K562 (cell line): Measurements from ENCODE around the gene INSR. TPM values are rescaled to one million over a fixed set of nuclear protein-coding genes. Genes with fewer than 3 reads are reported as not detected.

ENCODE experiments used
- ATAC-seq: fragments of 200-7000 bp; cut with Tn5 transposase; 3 replicates; pipeline ENCODE4 v1.9.1; 2020; ENCODE audit warnings: moderate library complexity
- BruUV-seq: library from RNA; stranded (reverse); fragments of 400-500 nt; replicated peaks from 2 replicates; lab custom pipeline; 2021; lab: Mats Ljungman, UMichigan
- CTCF ChIA-PET: fragments of 300-600 bp; formaldehyde crosslinking; extraction: SDS; loops from one replicate; lab custom pipeline; 2021; ENCODE audit warnings: low intra/inter-chr PET ratio; lab: Yijun Ruan, JAX
- POLR2A ChIA-PET: fragments of 300-600, 350-650 bp; sonication (Branson Sonifier 250); formaldehyde crosslinking; extraction: SDS; loops from one replicate; lab custom pipeline; 2021; ENCODE audit warnings: antibody characterized with exemption, inconsistent platforms; lab: Yijun Ruan, JAX
- DNase-seq, 4 experiments: peaks; one replicate each; pipeline versions ENCODE4 v3.0.0 to v3.0.0-alpha.2; 2011 to 2018; ENCODE audit warnings: low spot score in 3 of 4, mixed read lengths in 3 of 4; ENCODE audit errors: extremely low read depth in 1 of 4
- FAIRE-seq: peaks from 2 replicates; lab custom pipeline; 2011; peaks lifted over from hg19 to GRCh38; lab: Jason Lieb, UNC
- H2AFZ ChIP-seq: 2 replicates; pipeline ENCODE4 v1.6.0; 2011; ENCODE audit warnings: low read depth, low read length, control low read depth, inconsistent platforms
- H3K27ac ChIP-seq: fragments of 200-600 bp; 3 replicates; pipeline ENCODE4 v1.8.0; 2011; ENCODE audit warnings: low read depth, mild to moderate bottlenecking, control low read depth, inconsistent platforms, low read length, moderate library complexity, mixed read lengths; ENCODE audit errors: extremely low read depth
- H3K27me3 ChIP-seq, 2 experiments: fragments of 300-600 bp in 1 of 2; 2 replicates in 1 of 2; 3 replicates in 1 of 2; pipeline versions ENCODE4 v1.6.0 to v1.8.0; 2011; ENCODE audit warnings: inconsistent platforms in 2 of 2, low read length in 2 of 2, mild to moderate bottlenecking in 1 of 2, mixed read lengths in 1 of 2, moderate library complexity in 1 of 2; ENCODE audit not compliant: control insufficient read depth in 2 of 2, insufficient read depth in 2 of 2
- H3K36me3 ChIP-seq: fragments of 300-600 bp; 3 replicates; pipeline ENCODE4 v1.8.0; 2011; ENCODE audit warnings: mild to moderate bottlenecking, low read length, inconsistent platforms; ENCODE audit not compliant: control insufficient read depth, insufficient read depth
- H3K4me1 ChIP-seq, 2 experiments: fragments of 200-600 bp in 1 of 2; replicated peaks in 1 of 2; 2 replicates in 1 of 2; 3 replicates in 1 of 2; pipeline versions ENCODE4 v1.5.1 to v1.8.0; 2011; ENCODE audit warnings: inconsistent platforms in 2 of 2, low read length in 2 of 2, mild to moderate bottlenecking in 1 of 2, mixed read lengths in 1 of 2, moderate library complexity in 1 of 2; ENCODE audit not compliant: control insufficient read depth in 2 of 2, insufficient read depth in 2 of 2
- H3K4me2 ChIP-seq: 2 replicates; pipeline ENCODE4 v1.6.1; 2011; ENCODE audit warnings: low read length, control low read depth, inconsistent platforms, mixed read lengths; ENCODE audit not compliant: insufficient read depth
- H3K4me3 ChIP-seq: fragments of 200-600 bp; sonication (generic), shearing (Covaris generic); 2 replicates; pipeline ENCODE4 v1.5.1; 2016; ENCODE audit warnings: control low read depth, inconsistent platforms
- H3K79me2 ChIP-seq: fragments of 200-600 bp; 3 replicates; pipeline ENCODE4 v1.8.0; 2011; ENCODE audit warnings: low read length, inconsistent platforms; ENCODE audit not compliant: control insufficient read depth, insufficient read depth
- H3K9ac ChIP-seq, 2 experiments: 2 replicates each; pipeline versions ENCODE4 v1.6.0 to v1.6.1; 2011; ENCODE audit warnings: low read depth in 2 of 2, low read length in 2 of 2, control low read depth in 1 of 2, inconsistent platforms in 1 of 2, mild to moderate bottlenecking in 1 of 2, mixed read lengths in 1 of 2; ENCODE audit not compliant: insufficient read depth in 1 of 2
- H3K9me1 ChIP-seq: one replicate; pipeline ENCODE4 v1.6.0; 2011; ENCODE audit warnings: inconsistent platforms, mild to moderate bottlenecking, low read length, moderate library complexity; ENCODE audit not compliant: control insufficient read depth, insufficient read depth
- H3K9me3 ChIP-seq: replicated peaks from 2 replicates; pipeline ENCODE4 v1.5.1; 2011; ENCODE audit warnings: low read depth, low read length, inconsistent platforms; ENCODE audit not compliant: control insufficient read depth, insufficient read depth
- H4K20me1 ChIP-seq: replicated peaks from 2 replicates; pipeline ENCODE4 v1.6.1; 2011; ENCODE audit warnings: low read length, inconsistent platforms, mixed read lengths; ENCODE audit not compliant: control insufficient read depth, insufficient read depth
- CBFB ChIP-seq: sonication (generic); formaldehyde crosslinking; IDR thresholded peaks from 2 replicates; pipeline ENCODE4 v1.4.0; 2020; ENCODE audit warnings: mild to moderate bottlenecking, missing genetic modification reagents
- CHAMP1 ChIP-seq: fragments of 450-650 bp; IDR thresholded peaks from 2 replicates; pipeline ENCODE4 v1.6.1; 2016; ENCODE audit warnings: mild to moderate bottlenecking
- ETV5 ChIP-seq: sonication (generic); formaldehyde crosslinking; IDR thresholded peaks from 2 replicates; pipeline ENCODE4 v1.4.0; 2020; ENCODE audit warnings: low read depth, mild to moderate bottlenecking, missing genetic modification reagents
- HLTF ChIP-seq: fragments of 450-650 bp; IDR thresholded peaks from 2 replicates; pipeline ENCODE4 v1.6.1; 2016
- HNRNPK ChIP-seq: fragments of 200-400 bp; formaldehyde crosslinking; IDR thresholded peaks from one replicate; pipeline ENCODE4 v1.6.1; 2018; ENCODE audit warnings: mild to moderate bottlenecking, low read depth, low read length; ENCODE audit not compliant: poor library complexity, severe bottlenecking
- MTA2 ChIP-seq: fragments of 450-650 bp; IDR thresholded peaks from 2 replicates; pipeline ENCODE4 v1.6.1; 2016; ENCODE audit warnings: low read depth
- NCOA1 ChIP-seq: fragments of 450-650 bp; IDR thresholded peaks from 2 replicates; pipeline ENCODE4 v1.6.1; 2016; ENCODE audit warnings: low read depth
- RBFOX2 ChIP-seq: fragments of 200-400 bp; formaldehyde crosslinking; IDR thresholded peaks from 2 replicates; pipeline ENCODE4 v1.6.1; 2017; ENCODE audit warnings: low read depth, mild to moderate bottlenecking, low read length, moderate library complexity
- RREB1 ChIP-seq: fragments of 250-450 bp; sonication (Bioruptor Pico); IDR thresholded peaks from 2 replicates; pipeline ENCODE4 v1.4.0; 2020
- SNRNP70 ChIP-seq: fragments of 200-400 bp; formaldehyde crosslinking; optimal IDR thresholded peaks from 2 replicates; pipeline ENCODE3; 2017; ENCODE audit warnings: low read depth, low read length
- U2AF2 ChIP-seq: fragments of 200-400 bp; formaldehyde crosslinking; optimal IDR thresholded peaks from 2 replicates; pipeline ENCODE3; 2017; ENCODE audit warnings: low read depth, mild to moderate bottlenecking, low read length
- ZNF561 ChIP-seq: fragments of 450-650 bp; formaldehyde crosslinking; conservative IDR thresholded peaks from 2 replicates; pipeline ENCODE4 v1.4.0; 2020; ENCODE audit warnings: mild to moderate bottlenecking, moderate library complexity
- WGBS: fragments of 100-300 bp; shearing (Covaris generic); methylation state at CpG from one replicate; pipeline ENCODE4 v1.1.6; 2016; ENCODE audit warnings: low coverage, mixed read lengths; ENCODE audit not compliant: insufficient coverage; ENCODE audit errors: missing lambda C conversion rate; 5-methylcytosine and 5-hydroxymethylcytosine counted together
- in situ Hi-C: fragments of 300-500 bp; cut with MboI; formaldehyde crosslinking; loops from 4 replicates; pipeline ENCODE4 v1.15.0; 2018; ENCODE audit warnings: inconsistent platforms, mixed read lengths
- intact Hi-C: fragments of 100-400 bp; cut with micrococcal nuclease; formaldehyde crosslinking; loops from 2 replicates; pipeline ENCODE4 v1.14.2; 2022
- polyA plus RNA-seq, 8 experiments: library from polyadenylated mRNA; depleted of rRNA in 4 of 8; stranded (reverse) in 5 of 8; unstranded in 3 of 8; fragments of >200 nt; fragmentation: Nextera tagmentation in 2 of 8; fragmentation: Illumina TruSeq in 1 of 8; extraction: Ambion mirVana in 2 of 8; extraction: Trizol in 1 of 8; gene quantifications; 2 replicates each; pipeline versions ENCODE4 v1.2.1 to v1.2.3, GENCODE V29; 2011 to 2014; ENCODE audit warnings: inconsistent platforms in 1 of 8, missing spikeins in 1 of 8
- total RNA-seq, 7 experiments: library from RNA; depleted of rRNA in 6 of 7; stranded (reverse); fragments of >200 nt in 6 of 7; fragmentation: Illumina TruSeq in 2 of 7; extraction: Trizol in 2 of 7; gene quantifications; 2 replicates each; pipeline versions ENCODE4 v1.2.1 to v1.2.3, GENCODE V29; 2011 to 2021; ENCODE audit warnings: low replicate concordance in 1 of 7
- TF ChIP-seq, protein P1 (sequence below), 3 experiments: fragments of 200-800 bp in 1 of 3; sonication (Bioruptor generic) in 1 of 3; sonication (generic) in 1 of 3; formaldehyde crosslinking in 1 of 3; IDR thresholded peaks; 2 replicates each; pipeline versions ENCODE4 v1.6.1 to v1.8.0; 2016 to 2022; ENCODE audit warnings: mild to moderate bottlenecking in 2 of 3, missing compliant biosample characterization in 2 of 3, missing genetic modification characterization in 2 of 3, missing genetic modification reagents in 1 of 3

INSR gene
- total and polyA plus RNA-seq, 9 of the 15 experiments (the other 6 are each of a cell fraction or from before 2014, with no cell fraction given): 0.04 to 0.88 (median 0.41) TPM

GRCh38 chr19:7126132-7126531 lies 168.1 kb downstream of the INSR start:
- Histone ChIP-seq H2AFZ (no peak overlapping the region), H3K36me3 (no peaks in the 10 kb centered on the region), H3K4me1 (no peaks in the 10 kb centered on the region), H3K79me2 (no peaks in the 10 kb centered on the region), H3K27me3 (peaks cover 0 to 23% of the 10 kb centered on the region in 2 experiments; a peak in 2 of 5 replicates), H3K27ac (no peak overlapping the region), H3K9ac (no peak overlapping the region), H4K20me1 (no peaks in the 10 kb centered on the region), H3K4me2 (no peak overlapping the region), H3K9me3 (no peaks in the 10 kb centered on the region), H3K4me3 (no peak overlapping the region), H3K9me1 (no peaks in the 10 kb centered on the region)
- intact Hi-C loops: no loop called here
- no TSS peak for BruUV-seq
- no peak for ATAC-seq
- in situ Hi-C loops: no loop called here
- FAIRE-seq: no peak
- ChIA-PET POLR2A (interaction anchor here (1.1 kb wide), 1 partner anchor 9 kb away, joined by 5 read pairs; no protein-coding TSS in a partner anchor), CTCF (no interaction called here)
- 2% methylated on average over 3 of the region's 3 CpGs for WGBS
- no peak for DNase-seq
- TF ChIP-seq SNRNP70: no peak
- TF ChIP-seq RREB1: no peak
- TF ChIP-seq, protein P1, sequence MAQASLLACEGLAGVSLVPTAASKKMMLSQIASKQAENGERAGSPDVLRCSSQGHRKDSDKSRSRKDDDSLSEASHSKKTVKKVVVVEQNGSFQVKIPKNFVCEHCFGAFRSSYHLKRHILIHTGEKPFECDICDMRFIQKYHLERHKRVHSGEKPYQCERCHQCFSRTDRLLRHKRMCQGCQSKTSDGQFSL (CRISPR knock-in tag; IDR thresholded peaks at IDR 0.05): no peak
- TF ChIP-seq, protein P1 (tag; IDR thresholded peaks at IDR 0.05): no peak
- no peak for TF ChIP-seq U2AF2
- TF ChIP-seq ZNF561 (CRISPR knock-in tag): no peak
- TF ChIP-seq CHAMP1: no peak
- TF ChIP-seq RBFOX2: no peak
- no peak for TF ChIP-seq ETV5 (CRISPR knock-in tag)
- TF ChIP-seq NCOA1: no peak
- TF ChIP-seq HLTF: no peak
- TF ChIP-seq HNRNPK: no peak
- no peak for TF ChIP-seq MTA2
- TF ChIP-seq CBFB (CRISPR knock-in tag): no peak
